Cortex of kidney (tissue), 1 donor: ENCODE measurements around the gene VAV1.

ENCODE experiments used
- DNase-seq: peaks from one replicate; lab custom pipeline; 2025; lab: John Stamatoyannopoulos, UW

The VAV1 gene

GRCh38 chr19:6894313-6894712 is 121.8 kb downstream of the VAV1 start:
- DNase-seq: no peak

GRCh38 chr19:6903446-6903845 is 130.9 kb downstream of the VAV1 start:
- no peak for DNase-seq

GRCh38 chr19:6906559-6907060 is 134.1 kb downstream of the VAV1 start:
- no peak for DNase-seq
